Measurements from ENCODE around the gene CSH2.
"Not testable (repeated sequence)": the region's sequence is repeated elsewhere in the genome, so short reads cannot be mapped to it uniquely, and the experiment has no call there.

- TF ChIP-seq, protein P1, sequence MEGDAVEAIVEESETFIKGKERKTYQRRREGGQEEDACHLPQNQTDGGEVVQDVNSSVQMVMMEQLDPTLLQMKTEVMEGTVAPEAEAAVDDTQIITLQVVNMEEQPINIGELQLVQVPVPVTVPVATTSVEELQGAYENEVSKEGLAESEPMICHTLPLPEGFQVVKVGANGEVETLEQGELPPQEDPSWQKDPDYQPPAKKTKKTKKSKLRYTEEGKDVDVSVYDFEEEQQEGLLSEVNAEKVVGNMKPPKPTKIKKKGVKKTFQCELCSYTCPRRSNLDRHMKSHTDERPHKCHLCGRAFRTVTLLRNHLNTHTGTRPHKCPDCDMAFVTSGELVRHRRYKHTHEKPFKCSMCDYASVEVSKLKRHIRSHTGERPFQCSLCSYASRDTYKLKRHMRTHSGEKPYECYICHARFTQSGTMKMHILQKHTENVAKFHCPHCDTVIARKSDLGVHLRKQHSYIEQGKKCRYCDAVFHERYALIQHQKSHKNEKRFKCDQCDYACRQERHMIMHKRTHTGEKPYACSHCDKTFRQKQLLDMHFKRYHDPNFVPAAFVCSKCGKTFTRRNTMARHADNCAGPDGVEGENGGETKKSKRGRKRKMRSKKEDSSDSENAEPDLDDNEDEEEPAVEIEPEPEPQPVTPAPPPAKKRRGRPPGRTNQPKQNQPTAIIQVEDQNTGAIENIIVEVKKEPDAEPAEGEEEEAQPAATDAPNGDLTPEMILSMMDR (IDR thresholded peaks at IDR 0.05), result not testable (repeated sequence)
- TF ChIP-seq POLR2A (IDR thresholded peaks at IDR 0.05), result not testable (repeated sequence)
Measured at GRCh38 chr17:63920050-63920449, 46.6 kb upstream of the CSH2 start.
